Measurements from ENCODE around the gene NRXN3.

The NRXN3 gene

DNA sequence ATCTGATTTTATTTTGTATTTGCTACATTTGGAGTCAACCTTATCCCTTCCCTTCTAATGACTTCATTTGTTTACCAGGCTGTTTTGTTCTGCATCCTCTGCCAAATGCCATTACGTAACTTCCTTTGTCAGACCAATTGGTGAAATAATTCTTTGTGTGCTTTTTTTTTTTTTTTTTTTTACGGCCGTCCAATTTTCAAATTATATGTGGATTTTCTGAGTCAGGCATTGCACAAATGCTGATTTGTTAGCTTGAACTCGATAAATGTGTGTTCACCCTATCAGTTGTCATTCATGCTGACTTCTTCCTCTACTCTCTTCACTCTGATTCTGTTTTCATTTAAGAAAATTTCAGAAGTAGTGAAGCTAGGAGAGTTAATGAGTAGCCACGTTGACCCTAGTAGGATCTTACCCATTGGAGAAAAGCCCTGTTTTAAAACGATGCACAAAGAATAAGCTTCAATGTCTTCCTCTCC, 1654.9 kb downstream of the NRXN3 start:
- no peak overlapping the region for H2AFZ ChIP-seq (ENCODE audit: low read depth, low read length, severe bottlenecking)
- H3K4me2 ChIP-seq (ENCODE audit: low read depth, low read length, poor library complexity, severe bottlenecking), result no peak overlapping the region
- no peaks in the 10 kb centered on the region for H3K36me3 ChIP-seq (ENCODE audit: low read length)
- H3K9ac ChIP-seq (ENCODE audit: low read length), result no peak overlapping the region
- H3K4me3 ChIP-seq (ENCODE audit: insufficient read depth, low read length, poor library complexity, severe bottlenecking), result no peak overlapping the region
- no peaks in the 10 kb centered on the region for H3F3A ChIP-seq (ENCODE audit: insufficient read depth)
- TF ChIP-seq, protein P1, sequence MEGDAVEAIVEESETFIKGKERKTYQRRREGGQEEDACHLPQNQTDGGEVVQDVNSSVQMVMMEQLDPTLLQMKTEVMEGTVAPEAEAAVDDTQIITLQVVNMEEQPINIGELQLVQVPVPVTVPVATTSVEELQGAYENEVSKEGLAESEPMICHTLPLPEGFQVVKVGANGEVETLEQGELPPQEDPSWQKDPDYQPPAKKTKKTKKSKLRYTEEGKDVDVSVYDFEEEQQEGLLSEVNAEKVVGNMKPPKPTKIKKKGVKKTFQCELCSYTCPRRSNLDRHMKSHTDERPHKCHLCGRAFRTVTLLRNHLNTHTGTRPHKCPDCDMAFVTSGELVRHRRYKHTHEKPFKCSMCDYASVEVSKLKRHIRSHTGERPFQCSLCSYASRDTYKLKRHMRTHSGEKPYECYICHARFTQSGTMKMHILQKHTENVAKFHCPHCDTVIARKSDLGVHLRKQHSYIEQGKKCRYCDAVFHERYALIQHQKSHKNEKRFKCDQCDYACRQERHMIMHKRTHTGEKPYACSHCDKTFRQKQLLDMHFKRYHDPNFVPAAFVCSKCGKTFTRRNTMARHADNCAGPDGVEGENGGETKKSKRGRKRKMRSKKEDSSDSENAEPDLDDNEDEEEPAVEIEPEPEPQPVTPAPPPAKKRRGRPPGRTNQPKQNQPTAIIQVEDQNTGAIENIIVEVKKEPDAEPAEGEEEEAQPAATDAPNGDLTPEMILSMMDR (IDR thresholded peaks at IDR 0.05; ENCODE audit: insufficient read depth, low read length, poor library complexity, severe bottlenecking), result no peak
- no peak for TF ChIP-seq EZH2phosphoT487 (conservative IDR thresholded peaks at IDR 0.05; ENCODE audit: low read length)
- H3K9me2 ChIP-seq (replicated peaks; ENCODE audit: insufficient read depth, low read length), result no peaks in the 10 kb centered on the region
- no peaks in the 10 kb centered on the region for H3K27me3 ChIP-seq (ENCODE audit: low read length)
- no peaks in the 10 kb centered on the region for H3K79me2 ChIP-seq (ENCODE audit: insufficient read depth, low read length)
- no peaks in the 10 kb centered on the region for H3K9me3 ChIP-seq (ENCODE audit: insufficient read depth, low read length)
- no peaks in the 10 kb centered on the region for H4K20me1 ChIP-seq (ENCODE audit: low read depth, low read length)
- no peak overlapping the region for H3K27ac ChIP-seq (ENCODE audit: low read depth, low read length)

DNA sequence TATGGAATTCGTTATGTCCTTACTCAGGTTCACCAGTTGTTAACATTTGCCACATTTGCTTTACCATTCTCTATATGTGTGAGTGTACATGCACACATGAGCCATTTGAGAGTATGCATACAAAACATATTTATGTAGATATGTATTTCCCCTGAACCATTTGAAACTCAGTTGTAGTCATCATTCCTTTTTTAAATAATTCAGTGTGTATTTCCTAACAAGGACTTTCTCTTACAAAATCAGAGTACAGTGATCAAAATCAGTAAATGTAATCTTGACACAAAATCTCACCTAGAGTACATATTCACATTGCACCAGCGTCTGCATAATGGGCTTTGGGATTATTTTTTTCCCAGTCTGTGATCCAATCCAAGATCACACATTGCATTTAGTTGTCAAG, 1656.2 kb downstream of the NRXN3 start:
- TF ChIP-seq, protein P1 (IDR thresholded peaks at IDR 0.05; ENCODE audit: insufficient read depth, low read length, poor library complexity, severe bottlenecking), result no peak
- no peak for TF ChIP-seq EZH2phosphoT487 (conservative IDR thresholded peaks at IDR 0.05; ENCODE audit: low read length)
- H4K20me1 ChIP-seq (ENCODE audit: low read depth, low read length), result no peaks in the 10 kb centered on the region
- no peaks in the 10 kb centered on the region for H3K9me2 ChIP-seq (replicated peaks; ENCODE audit: insufficient read depth, low read length)
- no peaks in the 10 kb centered on the region for H3K79me2 ChIP-seq (ENCODE audit: insufficient read depth, low read length)
- no peak overlapping the region for H3K4me2 ChIP-seq (ENCODE audit: low read depth, low read length, poor library complexity, severe bottlenecking)
- no peak overlapping the region for H3K27ac ChIP-seq (ENCODE audit: low read depth, low read length)
- H3K9me3 ChIP-seq (ENCODE audit: insufficient read depth, low read length), result no peaks in the 10 kb centered on the region
- no peaks in the 10 kb centered on the region for H3F3A ChIP-seq (ENCODE audit: insufficient read depth)
- no peak overlapping the region for H2AFZ ChIP-seq (ENCODE audit: low read depth, low read length, severe bottlenecking)
- no peak overlapping the region for H3K4me3 ChIP-seq (ENCODE audit: insufficient read depth, low read length, poor library complexity, severe bottlenecking)
- no peaks in the 10 kb centered on the region for H3K27me3 ChIP-seq (ENCODE audit: low read length)
- H3K9ac ChIP-seq (ENCODE audit: low read length), result no peak overlapping the region
- H3K36me3 ChIP-seq (ENCODE audit: low read length), result no peaks in the 10 kb centered on the region

DNA sequence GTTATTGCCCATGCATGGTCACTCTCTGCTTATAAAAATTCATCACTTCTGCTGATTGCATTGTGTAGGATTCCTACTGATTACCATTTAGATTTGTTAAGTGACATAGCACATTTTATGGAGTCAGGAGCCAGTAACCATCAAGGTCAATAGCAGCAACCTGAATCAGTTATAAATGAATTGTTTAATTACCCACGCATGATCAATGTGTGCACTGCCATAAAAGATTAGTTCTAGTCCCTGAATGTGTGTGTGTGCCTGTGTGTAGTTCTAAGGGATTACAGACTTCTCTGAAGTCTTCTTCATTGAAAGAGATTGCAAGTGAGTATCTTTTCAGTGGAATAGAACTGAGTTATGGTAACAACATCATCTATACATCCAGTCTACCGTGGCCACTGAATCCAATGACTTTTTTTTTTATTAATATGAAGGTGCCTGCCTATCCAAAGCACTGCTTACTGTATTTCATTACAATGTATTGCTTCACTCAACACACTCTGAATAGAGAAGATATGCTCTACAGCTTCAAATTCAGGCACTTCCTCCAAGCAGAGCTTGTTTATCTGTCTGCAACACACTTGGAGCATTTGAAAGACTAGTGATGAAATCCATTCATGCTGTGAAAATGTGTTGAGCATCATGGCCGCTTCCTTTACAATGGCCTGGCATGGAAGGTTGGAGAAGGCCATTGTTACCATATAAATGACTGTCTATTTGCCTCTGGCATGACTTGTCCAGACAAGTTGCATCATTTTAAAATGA, 1659.4 kb downstream of the NRXN3 start:
- H3K27ac ChIP-seq (ENCODE audit: low read depth, low read length), result no peak overlapping the region

More for the DNA sequence above, 1659.4 kb downstream of the NRXN3 start:
- Histone ChIP-seq H3K9me3 (ENCODE audit: insufficient read depth, low read length) (no peaks in the 10 kb centered on the region), H3K79me2 (ENCODE audit: insufficient read depth, low read length) (no peaks in the 10 kb centered on the region), H2AFZ (ENCODE audit: low read depth, low read length, severe bottlenecking) (no peak overlapping the region), H3K4me2 (ENCODE audit: low read depth, low read length, poor library complexity, severe bottlenecking) (no peak overlapping the region), H3K4me3 (ENCODE audit: insufficient read depth, low read length, poor library complexity, severe bottlenecking) (no peak overlapping the region), H3K36me3 (ENCODE audit: low read length) (no peaks in the 10 kb centered on the region), H4K20me1 (ENCODE audit: low read depth, low read length) (no peaks in the 10 kb centered on the region), H3F3A (ENCODE audit: insufficient read depth) (no peaks in the 10 kb centered on the region), H3K9me2 (replicated peaks; ENCODE audit: insufficient read depth, low read length) (no peaks in the 10 kb centered on the region), H3K27me3 (ENCODE audit: low read length) (no peaks in the 10 kb centered on the region), H3K9ac (ENCODE audit: low read length) (no peak overlapping the region)
- TF ChIP-seq EZH2phosphoT487 (conservative IDR thresholded peaks at IDR 0.05; ENCODE audit: low read length), result no peak
- TF ChIP-seq, protein P1 (IDR thresholded peaks at IDR 0.05; ENCODE audit: insufficient read depth, low read length, poor library complexity, severe bottlenecking), result no peak
